Ramos (cell line): Measurements from ENCODE around the gene EIF4H.
"Not testable (repeated sequence)": the region's sequence is repeated elsewhere in the genome, so short reads cannot be mapped to it uniquely, and the experiment has no call there.

ENCODE experiments used
- in situ Hi-C: fragments of 300-500 bp; cut with MboI; formaldehyde crosslinking; loops from one replicate; pipeline ENCODE4 v1.14.3; 2022; ENCODE audit warnings: low sequenced_read_pairs; ENCODE audit not compliant: unreplicated experiment

EIF4H gene

GRCh38 chr7:74195139-74195860 lies 21.1 kb downstream of the EIF4H start:
- in situ Hi-C loops: not testable (repeated sequence)

- in situ Hi-C loops: not testable (repeated sequence)
Measured at GRCh38 chr7:74195968-74196654, 22.0 kb downstream of the EIF4H start.

GRCh38 chr7:74197449-74198124 lies 23.4 kb downstream of the EIF4H start:
- in situ Hi-C loops: no loop called here

- in situ Hi-C loops: no loop called here
Measured at GRCh38 chr7:74199551-74200355, 25.6 kb downstream of the EIF4H start.

GRCh38 chr7:74202841-74203556 lies 28.8 kb downstream of the EIF4H start:
- in situ Hi-C loops: no loop called here

- in situ Hi-C loops: no loop called here
Measured at GRCh38 chr7:74203956-74204618, 29.9 kb downstream of the EIF4H start.

- in situ Hi-C loops: loop anchor here (5.0 kb wide), 1 partner anchor 196 kb away; no protein-coding TSS in a partner anchor
Measured at GRCh38 chr7:74206052-74206451, 31.9 kb downstream of the EIF4H start.

GRCh38 chr7:74206589-74207120 lies 32.5 kb downstream of the EIF4H start:
- in situ Hi-C loops: loop anchor here (5.0 kb wide), 1 partner anchor 196 kb away; no protein-coding TSS in a partner anchor

- in situ Hi-C loops: loop anchor here (5.0 kb wide), 1 partner anchor 195 kb away; no protein-coding TSS in a partner anchor
Measured at GRCh38 chr7:74207586-74207985, 33.4 kb downstream of the EIF4H start.

GRCh38 chr7:74208241-74208640 lies 34.1 kb downstream of the EIF4H start:
- in situ Hi-C loops: loop anchor here (5.0 kb wide), 1 partner anchor 194 kb away; no protein-coding TSS in a partner anchor

GRCh38 chr7:74212661-74213060 lies 38.5 kb downstream of the EIF4H start:
- in situ Hi-C loops: no loop called here

- in situ Hi-C loops: no loop called here
Measured at GRCh38 chr7:74214816-74215630, 40.9 kb downstream of the EIF4H start.

GRCh38 chr7:74215921-74216320 lies 41.8 kb downstream of the EIF4H start:
- in situ Hi-C loops: no loop called here

GRCh38 chr7:74216361-74216761 lies 42.2 kb downstream of the EIF4H start:
- in situ Hi-C loops: no loop called here

- in situ Hi-C loops: no loop called here
Measured at GRCh38 chr7:74217455-74218342, 43.5 kb downstream of the EIF4H start.

GRCh38 chr7:74218343-74218698 lies 44.2 kb downstream of the EIF4H start:
- in situ Hi-C loops: no loop called here

GRCh38 chr7:74219416-74219815 lies 45.3 kb downstream of the EIF4H start:
- in situ Hi-C loops: no loop called here
